ENCODE data around the gene GRK5. TPM values are rescaled to one million over a fixed set of nuclear protein-coding genes. Genes with fewer than 3 reads are reported as not detected.

Gene GRK5
- total RNA-seq, 4 donors from 2014 or later, result 6.2 to 12.5 (median 9.1) TPM

GRCh38 chr10:119331061-119331460 lies 123.7 kb downstream of the GRK5 start:
- TF ChIP-seq CTCF (IDR thresholded peaks at IDR 0.05 in 4 of 5, conservative IDR thresholded peaks at IDR 0.05 in 1 of 5) (no peak), POLR2A (IDR thresholded peaks at IDR 0.05) (no peak)
- no peaks in the 10 kb centered on the region for H3K27me3 ChIP-seq
- in situ Hi-C loops (cut with MboI; ENCODE audit: low sequenced_read_pairs in 4 of 4) (no loop called here), intact Hi-C loops (cut with DNase I; ENCODE audit: low total_unique reads) (no loop called here)
- ATAC-seq (peak in 1 of 2 donors; percentile 13), DNase-seq (no peak)
- no peak overlapping the region for H3K4me3 ChIP-seq
- H3K27ac ChIP-seq, result peak overlapping the region; percentile 49 to 78 (median 65)
- H3K36me3 ChIP-seq, result no peaks in the 10 kb centered on the region
- H3K4me1 ChIP-seq, result no peaks in the 10 kb centered on the region
- H3K9me3 ChIP-seq, result no peaks in the 10 kb centered on the region

- intact Hi-C loops (cut with DNase I; ENCODE audit: low total_unique reads), result no loop called here
- DNase-seq (no peak), ATAC-seq (no peak)
- H3K9me3 ChIP-seq, result no peaks in the 10 kb centered on the region
- no peaks in the 10 kb centered on the region for H3K4me1 ChIP-seq
- H3K27ac ChIP-seq, result peak overlapping the region in 1 of 4 donors; percentile 55
- TF ChIP-seq CTCF (IDR thresholded peaks at IDR 0.05 in 4 of 5, conservative IDR thresholded peaks at IDR 0.05 in 1 of 5), result no peak
- no peaks in the 10 kb centered on the region for H3K27me3 ChIP-seq
- H3K4me3 ChIP-seq, result no peak overlapping the region
- in situ Hi-C loops (cut with MboI; ENCODE audit: low sequenced_read_pairs in 4 of 4), result no loop called here
- H3K36me3 ChIP-seq, result no peaks in the 10 kb centered on the region
Observed at GRCh38 chr10:119333146-119333792, 125.9 kb downstream of the GRK5 start.

- no peaks in the 10 kb centered on the region for H3K9me3 ChIP-seq
- DNase-seq, result no peak
- TF ChIP-seq CTCF (IDR thresholded peaks at IDR 0.05 in 4 of 5, conservative IDR thresholded peaks at IDR 0.05 in 1 of 5), result no peak
- intact Hi-C loops (cut with DNase I; ENCODE audit: low total_unique reads) (no loop called here), in situ Hi-C loops (cut with MboI; ENCODE audit: low sequenced_read_pairs in 4 of 4) (no loop called here)
- H3K36me3 ChIP-seq, result no peaks in the 10 kb centered on the region
- H3K4me3 ChIP-seq, result no peak overlapping the region
- peak; percentile 41 to 45 for ATAC-seq
- no peaks in the 10 kb centered on the region for H3K27me3 ChIP-seq
- peaks cover under 1% of the 10 kb centered on the region in 2 donors for H3K4me1 ChIP-seq
- peak overlapping the region; percentile 51 to 61 (median 54) for H3K27ac ChIP-seq
Observed at GRCh38 chr10:119335671-119336353, 128.4 kb downstream of the GRK5 start.

- TF ChIP-seq POLR2A (IDR thresholded peaks at IDR 0.05) (no peak), CTCF (IDR thresholded peaks at IDR 0.05 in 4 of 5, conservative IDR thresholded peaks at IDR 0.05 in 1 of 5) (no peak)
- H3K27me3 ChIP-seq, result no peaks in the 10 kb centered on the region
- no peaks in the 10 kb centered on the region for H3K9me3 ChIP-seq
- H3K4me3 ChIP-seq, result no peak overlapping the region
- intact Hi-C loops (cut with DNase I; ENCODE audit: low total_unique reads), result no loop called here
- H3K27ac ChIP-seq, result peak overlapping the region in 3 of 4 donors; percentile 16 to 41 (median 37)
- no peaks in the 10 kb centered on the region for H3K36me3 ChIP-seq
- H3K4me1 ChIP-seq, result peaks cover 8 to 9% of the 10 kb centered on the region in 2 donors
- DNase-seq, result no peak
- ATAC-seq, result no peak
- in situ Hi-C loops (cut with MboI; ENCODE audit: low sequenced_read_pairs in 4 of 4), result no loop called here
Observed at GRCh38 chr10:119336599-119336998, 129.2 kb downstream of the GRK5 start.
